Measurements from ENCODE around the gene SYT17. TPM values are rescaled to one million over a fixed set of nuclear protein-coding genes. Genes with fewer than 3 reads are reported as not detected.

SYT17 gene
- total RNA-seq, 1 experiment from 2014 or later: not detected

GRCh38 chr16:19137201-19138128, 30.6 kb upstream of the SYT17 start:
- no peak for DNase-seq (ENCODE audit: low spot score)
- in situ Hi-C loops (cut with HindIII; ENCODE audit: low sequenced_read_pairs): no loop called here

- no peak for DNase-seq (ENCODE audit: low spot score)
- in situ Hi-C loops (cut with HindIII; ENCODE audit: low sequenced_read_pairs): no loop called here
Observed at GRCh38 chr16:19138601-19139000, 29.4 kb upstream of the SYT17 start.

DNA sequence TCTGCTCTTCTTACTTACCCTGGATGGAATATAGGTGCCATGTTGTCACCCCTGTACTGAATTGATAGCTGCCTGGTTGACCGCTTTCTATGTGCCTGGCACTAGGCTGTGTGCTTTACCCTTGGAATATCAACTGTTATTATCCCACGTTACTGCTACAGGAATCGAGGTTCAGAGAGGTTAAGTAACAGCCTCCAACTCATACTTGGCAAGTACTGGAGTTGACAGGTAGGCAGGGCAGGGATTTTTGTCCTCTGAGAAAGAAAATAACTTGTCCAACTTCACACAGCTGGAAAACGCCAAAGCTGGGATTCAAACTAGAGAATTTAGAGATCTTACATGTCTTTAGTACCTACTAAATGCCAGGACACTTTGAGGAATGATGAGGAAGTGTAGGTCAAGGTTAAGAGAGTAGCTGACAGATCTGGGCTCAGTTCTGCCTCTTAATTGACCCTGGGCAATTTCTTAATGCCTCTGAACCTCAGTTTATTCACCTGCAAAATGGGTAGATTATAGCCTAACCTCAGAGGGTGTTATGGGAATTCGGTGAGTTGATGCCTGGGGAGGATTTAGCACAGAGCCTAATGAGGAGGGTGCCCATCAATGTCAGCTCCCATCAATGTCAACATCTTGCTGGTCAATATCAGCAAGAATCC, 28.5 kb upstream of the SYT17 start:
- no peak for DNase-seq (ENCODE audit: low spot score)
- in situ Hi-C loops (cut with HindIII; ENCODE audit: low sequenced_read_pairs): no loop called here

DNA sequence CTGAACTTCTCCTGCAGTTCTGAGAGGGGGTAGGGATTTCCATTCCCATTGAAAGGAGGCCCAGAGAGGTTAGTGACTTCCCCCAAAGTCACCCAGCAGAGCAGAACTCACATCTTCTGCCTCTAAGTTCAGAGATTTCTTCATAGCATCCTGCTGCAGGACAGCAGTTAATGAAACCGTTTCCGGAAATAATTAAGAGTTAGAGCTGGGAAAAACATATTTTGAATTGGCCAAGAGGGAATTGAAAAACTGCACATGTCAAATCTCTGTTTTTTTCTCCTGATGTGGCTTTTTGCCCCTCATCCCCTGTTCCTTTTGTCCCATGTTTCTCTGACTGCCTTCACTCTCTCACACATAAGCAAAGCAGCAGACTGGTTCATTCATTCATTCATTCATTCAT, 27.6 kb upstream of the SYT17 start:
- in situ Hi-C loops (cut with HindIII; ENCODE audit: low sequenced_read_pairs): no loop called here
- no peak for DNase-seq (ENCODE audit: low spot score)

DNA sequence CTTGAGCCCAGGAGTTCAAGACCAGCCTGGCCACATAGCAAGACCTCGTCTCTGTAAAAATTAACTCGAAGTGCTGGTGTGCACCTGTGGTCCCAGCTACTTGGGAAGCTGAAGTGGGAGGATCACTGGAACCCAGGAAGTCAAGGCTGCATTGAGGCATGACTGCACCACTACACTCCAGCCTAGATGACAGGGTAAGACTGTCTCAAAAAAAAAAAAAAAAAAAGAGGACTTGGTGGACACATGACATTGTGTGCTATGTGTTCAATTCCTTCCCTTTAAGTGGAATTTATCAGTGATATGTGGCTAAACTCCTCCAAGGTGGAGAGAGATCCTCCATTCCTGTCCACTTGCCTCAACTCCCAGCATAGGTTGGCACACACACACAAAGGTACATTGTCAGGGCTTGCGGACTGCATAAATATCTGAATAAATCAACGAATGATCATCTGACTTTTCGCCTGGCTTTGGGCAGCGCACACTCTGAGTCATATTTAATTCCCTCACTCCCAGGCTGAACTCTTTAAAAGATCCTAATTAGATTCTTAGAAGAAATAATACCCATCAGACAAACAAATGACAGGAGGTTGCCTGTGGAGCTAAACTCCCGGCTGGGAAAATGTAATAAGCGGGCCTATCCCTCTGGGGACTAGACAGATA, 25.0 kb upstream of the SYT17 start:
- DNase-seq (ENCODE audit: low spot score): no peak

DNA sequence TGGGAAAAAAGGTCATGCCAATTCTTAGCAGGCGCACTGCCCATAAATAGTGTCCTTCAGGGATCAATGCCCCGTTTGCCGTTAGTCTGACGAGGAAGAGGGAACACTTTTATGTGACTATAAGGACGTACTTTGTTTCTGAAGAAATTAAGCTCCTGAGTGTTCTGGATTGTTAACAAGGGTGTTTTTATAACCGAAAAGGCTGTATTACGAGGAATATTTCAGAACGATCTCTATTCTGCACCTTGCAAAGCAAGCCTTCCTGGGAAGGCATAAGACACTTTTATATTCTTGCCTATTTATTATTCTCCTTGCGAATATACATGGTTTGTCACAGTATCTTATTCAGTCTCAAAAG, 24.5 kb upstream of the SYT17 start:
- in situ Hi-C loops (cut with HindIII; ENCODE audit: low sequenced_read_pairs): no loop called here
- DNase-seq (ENCODE audit: low spot score): no peak

More for the DNA sequence above, 25.0 kb upstream of the SYT17 start:
- in situ Hi-C loops (cut with HindIII; ENCODE audit: low sequenced_read_pairs): no loop called here

- in situ Hi-C loops (cut with HindIII; ENCODE audit: low sequenced_read_pairs): no loop called here
- no peak for DNase-seq (ENCODE audit: low spot score)
Observed at GRCh38 chr16:19145010-19145409, 23.0 kb upstream of the SYT17 start.

DNA sequence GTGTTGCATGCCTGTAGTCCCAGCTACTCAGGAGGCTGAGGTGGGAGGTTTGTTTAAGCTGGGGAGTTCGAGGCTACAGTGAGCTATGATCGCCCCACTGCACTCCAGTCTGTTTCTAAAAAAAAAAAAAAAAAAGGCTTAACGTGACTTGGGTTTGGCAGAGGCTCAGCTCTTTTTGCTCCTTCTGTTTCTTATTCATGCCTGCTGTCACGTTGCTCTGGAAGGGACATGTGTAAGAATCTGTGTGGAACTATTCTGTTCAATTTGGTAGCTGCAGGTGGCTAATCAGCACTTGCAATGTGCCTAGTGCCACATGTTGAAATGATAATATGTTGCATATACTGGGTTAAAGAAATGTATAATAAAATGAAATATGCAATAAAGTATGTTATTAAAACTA, 20.9 kb upstream of the SYT17 start:
- in situ Hi-C loops (cut with HindIII; ENCODE audit: low sequenced_read_pairs): no loop called here
- DNase-seq (ENCODE audit: low spot score): no peak

DNA sequence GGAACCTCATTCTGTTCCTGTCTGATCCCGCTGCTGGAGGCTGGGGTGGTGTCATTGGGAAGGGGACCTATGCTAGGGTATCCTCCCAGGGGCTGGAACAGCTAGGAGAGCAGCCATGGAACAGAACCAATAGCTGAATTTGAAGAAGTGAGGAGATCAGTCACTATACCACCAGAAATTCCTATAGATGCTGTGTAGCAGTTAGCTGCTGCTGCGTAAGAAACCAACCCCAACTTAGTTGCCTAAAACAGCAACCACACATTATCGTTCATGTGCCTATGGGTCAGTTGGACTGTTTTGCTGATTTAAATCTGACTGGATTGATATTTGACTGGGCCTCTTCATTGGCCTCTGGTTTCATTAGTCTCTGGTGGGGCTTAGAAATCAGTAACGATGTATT, 20.4 kb upstream of the SYT17 start:
- DNase-seq (ENCODE audit: low spot score): no peak
- in situ Hi-C loops (cut with HindIII; ENCODE audit: low sequenced_read_pairs): no loop called here

GRCh38 chr16:19148189-19148588, 19.9 kb upstream of the SYT17 start:
- in situ Hi-C loops (cut with HindIII; ENCODE audit: low sequenced_read_pairs): no loop called here
- DNase-seq (ENCODE audit: low spot score): no peak

DNA sequence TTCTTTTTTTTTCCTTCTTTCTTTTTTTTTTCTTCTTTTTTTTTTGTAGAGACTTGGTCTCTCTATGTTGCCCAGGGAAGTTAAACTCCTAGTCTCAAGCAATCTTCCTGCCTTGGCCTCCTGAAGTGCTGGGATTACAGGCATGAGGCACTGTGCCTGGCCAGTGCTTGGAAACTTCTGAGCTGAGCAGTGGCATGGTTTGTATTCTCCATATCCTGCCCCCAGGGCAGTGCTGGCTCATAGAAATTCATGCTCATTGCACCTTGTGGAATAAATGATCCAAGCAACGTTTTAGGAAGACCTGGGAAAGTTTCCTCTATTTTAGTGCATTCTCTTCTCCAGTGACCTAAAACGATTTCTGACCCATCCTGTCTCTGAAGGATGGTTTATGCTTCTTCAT, 16.7 kb upstream of the SYT17 start:
- in situ Hi-C loops (cut with HindIII; ENCODE audit: low sequenced_read_pairs): no loop called here
- DNase-seq (ENCODE audit: low spot score): no peak

DNA sequence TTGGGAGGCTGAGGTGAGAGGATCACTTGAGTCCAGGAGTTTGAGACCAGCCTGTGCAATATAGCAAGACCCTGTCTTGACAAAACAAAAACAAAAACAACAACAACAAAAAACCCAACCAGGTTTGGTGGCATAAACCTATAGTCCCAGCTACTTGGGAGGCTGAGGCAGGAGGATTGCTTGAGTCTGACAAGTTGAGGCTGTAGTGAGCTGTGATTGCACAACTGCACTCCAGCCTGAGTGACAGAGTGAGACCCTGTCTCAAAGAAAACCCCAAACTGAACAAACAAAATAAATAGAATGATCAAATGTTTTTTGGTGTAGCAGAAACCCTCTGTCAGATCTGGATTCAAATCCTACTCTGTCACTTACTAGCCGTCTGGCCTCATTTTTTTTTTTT, 16.0 kb upstream of the SYT17 start:
- DNase-seq (ENCODE audit: low spot score): no peak
- in situ Hi-C loops (cut with HindIII; ENCODE audit: low sequenced_read_pairs): no loop called here

DNA sequence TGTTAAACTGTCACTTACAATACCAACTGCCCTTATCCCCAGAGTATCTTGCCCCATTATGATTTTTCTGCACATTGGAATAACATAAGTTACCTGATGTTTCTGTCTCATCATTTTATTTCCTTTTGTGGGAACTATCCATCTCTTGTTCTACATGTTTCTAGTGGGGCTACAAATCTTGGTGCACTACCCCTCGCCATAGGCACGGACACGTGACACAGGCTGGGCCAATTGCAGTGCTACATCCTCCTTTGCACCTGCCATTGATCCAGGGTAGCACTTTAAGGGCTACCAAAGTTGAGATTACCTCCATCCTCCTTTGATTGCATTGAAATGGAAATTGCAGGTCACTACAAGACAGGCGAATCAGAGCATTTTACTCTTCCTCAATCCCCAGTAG, 14.2 kb upstream of the SYT17 start:
- in situ Hi-C loops (cut with HindIII; ENCODE audit: low sequenced_read_pairs): no loop called here
- DNase-seq (ENCODE audit: low spot score): no peak

GRCh38 chr16:19162085-19162484, 6.0 kb upstream of the SYT17 start:
- in situ Hi-C loops (cut with HindIII; ENCODE audit: low sequenced_read_pairs): no loop called here
- DNase-seq (ENCODE audit: low spot score): no peak

- in situ Hi-C loops (cut with HindIII; ENCODE audit: low sequenced_read_pairs): no loop called here
- no peak for DNase-seq (ENCODE audit: low spot score)
Observed at GRCh38 chr16:19163215-19163614, 4.8 kb upstream of the SYT17 start.

GRCh38 chr16:19164285-19164684, 3.8 kb upstream of the SYT17 start:
- in situ Hi-C loops (cut with HindIII; ENCODE audit: low sequenced_read_pairs): no loop called here

DNA sequence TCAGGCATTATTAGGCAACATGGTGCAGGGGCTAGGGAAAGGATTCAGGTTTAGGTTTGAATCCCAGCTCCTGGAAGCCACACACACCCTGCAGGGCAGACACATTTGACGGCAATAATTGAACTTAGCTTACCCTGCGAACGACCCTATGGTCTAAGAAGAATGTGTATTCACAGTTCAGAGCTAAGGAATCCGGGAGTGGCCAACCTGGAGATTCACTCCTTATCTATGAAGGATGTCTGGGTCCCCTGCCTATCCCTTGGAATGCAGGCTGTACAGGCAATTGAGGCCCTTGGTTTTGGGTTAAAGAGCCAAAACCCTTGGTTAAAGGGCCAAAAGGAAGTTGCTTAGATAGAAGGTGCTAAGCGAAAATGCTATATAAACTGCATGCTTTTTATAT, 2.9 kb upstream of the SYT17 start:
- DNase-seq (ENCODE audit: low spot score): no peak
- in situ Hi-C loops (cut with HindIII; ENCODE audit: low sequenced_read_pairs): no loop called here

More at GRCh38 chr16:19164285-19164684, 3.8 kb upstream of the SYT17 start:
- DNase-seq (ENCODE audit: low spot score): no peak

GRCh38 chr16:19166500-19166899, 1.5 kb upstream of the SYT17 start:
- in situ Hi-C loops (cut with HindIII; ENCODE audit: low sequenced_read_pairs): no loop called here
- no peak for DNase-seq (ENCODE audit: low spot score)

DNA sequence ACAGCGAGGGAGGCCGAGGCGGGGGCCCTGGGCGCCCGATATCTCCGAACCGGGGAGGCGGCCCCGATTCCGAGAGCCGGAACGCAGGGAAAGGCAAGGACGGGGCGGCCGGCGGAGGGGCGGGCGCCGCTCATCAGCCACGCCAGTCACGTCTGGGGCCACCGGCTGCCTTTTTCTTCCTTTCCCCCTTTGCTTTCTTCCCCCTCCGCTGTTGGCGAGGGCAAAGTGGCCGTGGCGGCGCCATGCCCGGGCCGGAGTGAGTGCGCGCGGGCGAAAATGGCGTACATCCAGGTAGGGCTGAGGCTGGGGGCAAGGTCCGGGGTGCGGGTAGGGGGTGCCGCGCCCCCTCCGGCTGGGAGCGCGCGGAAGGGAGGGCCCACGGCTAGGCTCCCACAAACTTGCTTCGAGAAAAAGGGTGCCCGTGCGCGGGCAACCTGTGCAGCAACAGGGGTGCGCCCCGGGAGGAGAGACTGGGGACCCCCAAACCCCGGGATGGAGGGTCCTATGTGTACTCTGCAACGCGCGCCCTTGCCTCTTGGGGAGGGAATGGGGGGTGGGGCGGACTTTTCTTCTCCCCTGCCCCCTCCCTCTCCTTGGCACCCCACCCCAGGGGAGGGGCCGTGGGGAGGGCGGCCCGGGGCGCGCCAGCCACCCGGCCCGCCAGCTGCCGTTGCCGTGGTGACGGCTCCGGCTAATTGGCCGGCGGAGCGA, 486 bp downstream of the SYT17 start:
- DNase-seq (ENCODE audit: low spot score): no peak
- in situ Hi-C loops (cut with HindIII; ENCODE audit: low sequenced_read_pairs): no loop called here

Measured in G401 (cell line).